OCI-LY7 (cell line): Measurements from ENCODE around the gene LDHB. TPM values are rescaled to one million over a fixed set of nuclear protein-coding genes. Genes with fewer than 3 reads are reported as not detected.
"Not testable (repeated sequence)": the region's sequence is repeated elsewhere in the genome, so short reads cannot be mapped to it uniquely, and the experiment has no call there.

Source experiments
- BruUV-seq: library from RNA; stranded (reverse); fragments of 400-500 nt; replicated peaks from 2 replicates; lab custom pipeline; 2021; lab: Mats Ljungman, UMichigan
- CTCF ChIA-PET: fragments of 300-600 bp; sonication (Branson Sonifier 250); formaldehyde crosslinking; loops from one replicate; lab custom pipeline; 2022; ENCODE audit warnings: antibody characterized with exemption; ENCODE audit not compliant: unreplicated experiment; lab: Charles Lee
- POLR2A ChIA-PET: fragments of 300-600 bp; sonication (Branson Sonifier 250); formaldehyde crosslinking; loops from one replicate; lab custom pipeline; 2022; ENCODE audit warnings: antibody characterized with exemption; lab: Charles Lee
- DNase-seq: peaks from one replicate; pipeline ENCODE4 v3.0.0-alpha.2; 2015; ENCODE audit warnings: low spot score
- H2AFZ ChIP-seq: fragments of 200-600 bp; sonication (generic), shearing (Covaris generic); 2 replicates; pipeline ENCODE4 v1.6.1; 2014; ENCODE audit warnings: mild to moderate bottlenecking, antibody characterized with exemption, low read length, moderate library complexity
- H3K27ac ChIP-seq: fragments of 200-600 bp; sonication (generic); 2 replicates; pipeline ENCODE4 v1.5.1; 2014; ENCODE audit warnings: mixed run types, low read depth, mild to moderate bottlenecking, moderate library complexity, low read length, inconsistent platforms; ENCODE audit not compliant: poor library complexity, severe bottlenecking
- H3K36me3 ChIP-seq: fragments of 200-600 bp; sonication (generic); 2 replicates; pipeline ENCODE4 v1.6.1; 2014; ENCODE audit warnings: mild to moderate bottlenecking, antibody characterized with exemption, low read length, moderate library complexity, mixed read lengths; ENCODE audit not compliant: insufficient read depth
- H3K4me1 ChIP-seq: fragments of 200-600 bp; sonication (generic); 2 replicates; pipeline ENCODE4 v1.5.1; 2014; ENCODE audit warnings: mild to moderate bottlenecking, low read length; ENCODE audit not compliant: insufficient read depth, poor library complexity, severe bottlenecking
- H3K4me2 ChIP-seq: fragments of 200-600 bp; sonication (generic); 2 replicates; pipeline ENCODE4 v1.6.1; 2014; ENCODE audit warnings: mild to moderate bottlenecking, low read length
- H3K4me3 ChIP-seq: fragments of 200-600 bp; sonication (generic); 2 replicates; pipeline ENCODE4 v1.5.1; 2014; ENCODE audit warnings: mild to moderate bottlenecking, low read depth, low read length; ENCODE audit not compliant: poor library complexity, severe bottlenecking
- H3K79me2 ChIP-seq: fragments of 200-600 bp; sonication (generic); 2 replicates; pipeline ENCODE4 v1.6.1; 2016; ENCODE audit warnings: low read depth, mild to moderate bottlenecking, low read length, moderate library complexity, mixed read lengths; ENCODE audit not compliant: insufficient read depth
- H3K9me2 ChIP-seq: fragments of 200-600 bp; sonication (generic); 2 replicates; pipeline ENCODE4 v1.6.1; 2016; ENCODE audit warnings: mild to moderate bottlenecking, low read length, mixed read lengths; ENCODE audit not compliant: insufficient read depth
- H3K9me3 ChIP-seq: fragments of 200-600 bp; sonication (generic); 2 replicates; pipeline ENCODE4 v1.6.1; 2014; ENCODE audit warnings: mild to moderate bottlenecking, mixed run types, low read length, mixed read lengths
- H4K20me1 ChIP-seq: fragments of 200-600 bp; sonication (generic); 2 replicates; pipeline ENCODE4 v1.6.1; 2014; ENCODE audit warnings: mild to moderate bottlenecking, antibody characterized with exemption, low read length, moderate library complexity, mixed read lengths; ENCODE audit not compliant: insufficient read depth
- EZH2phosphoT487 ChIP-seq: fragments of 200-600 bp; sonication (generic); IDR thresholded peaks from 2 replicates; pipeline ENCODE4 v1.6.1; 2018; ENCODE audit warnings: low read depth, borderline replicate concordance, mild to moderate bottlenecking, mixed run types, antibody characterized with exemption, low read length, moderate library complexity, mixed read lengths
- intact Hi-C: fragments of 100-400 bp; cut with micrococcal nuclease; formaldehyde crosslinking; loops from one replicate; pipeline ENCODE4 v1.10.0; 2022; ENCODE audit not compliant: unreplicated experiment
- total RNA-seq, 2 experiments: library from RNA; depleted of rRNA in 1 of 2; stranded (reverse); fragments of >200 nt in 1 of 2; shearing (Covaris generic) in 1 of 2; gene quantifications; 2 replicates each; pipeline ENCODE4 v1.2.3, GENCODE V29; 2014 to 2022
- TF ChIP-seq, protein P1 (sequence below): fragments of 200-600 bp; sonication (generic); conservative IDR thresholded peaks from 2 replicates; pipeline ENCODE4 v1.5.1; 2014; ENCODE audit warnings: mild to moderate bottlenecking, antibody characterized with exemption, low read length, moderate library complexity, mixed read lengths

Gene LDHB
- total RNA-seq, 2 experiments from 2014 or later, result 551 to 999 TPM

DNA sequence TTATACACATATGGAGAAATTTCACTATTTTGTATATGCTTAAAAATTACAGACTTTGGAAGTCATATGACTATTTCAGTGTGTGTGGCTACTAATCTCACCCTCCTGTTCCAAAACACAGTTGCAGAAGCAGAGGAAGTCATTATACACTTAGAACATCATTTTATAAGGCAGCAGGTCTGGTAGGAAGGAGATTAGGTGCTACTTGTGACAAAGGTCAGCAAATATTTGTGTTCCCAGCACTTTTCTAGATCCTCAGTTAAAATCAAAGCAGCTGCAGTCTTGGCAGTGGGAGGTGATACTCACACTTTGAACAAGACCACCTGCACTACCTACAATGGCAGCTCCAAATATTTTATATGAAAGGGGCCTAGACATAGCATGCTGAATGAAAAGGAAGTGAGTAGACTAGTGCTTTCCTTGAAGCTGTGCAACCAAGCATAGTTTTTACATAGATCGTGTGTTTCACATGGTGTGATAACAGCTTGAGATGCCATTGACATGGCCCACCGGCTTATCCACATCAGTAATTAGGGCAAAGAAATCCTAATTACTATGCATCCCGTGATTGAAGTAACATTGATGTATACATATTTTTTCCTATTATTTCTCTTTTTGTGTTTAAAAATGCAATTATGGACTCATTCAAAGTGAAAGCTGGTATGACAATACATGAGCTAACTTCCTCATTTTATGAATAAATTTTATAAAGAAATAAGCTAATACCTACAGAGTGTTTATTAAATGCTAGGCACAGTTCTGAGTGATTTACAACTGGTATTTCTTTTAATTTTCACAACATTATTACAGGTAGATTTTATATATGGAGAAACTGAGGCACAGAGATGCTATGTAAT is 58.3 kb downstream of the LDHB start:
- peak overlapping the region; percentile 37 for H3K4me3 ChIP-seq
- DNase-seq, result peak; percentile 82
- BruUV-seq, result no TSS peak
- peak overlapping the region; percentile 61 for H3K27ac ChIP-seq
- TF ChIP-seq EZH2phosphoT487, result no peak
- TF ChIP-seq, protein P1, sequence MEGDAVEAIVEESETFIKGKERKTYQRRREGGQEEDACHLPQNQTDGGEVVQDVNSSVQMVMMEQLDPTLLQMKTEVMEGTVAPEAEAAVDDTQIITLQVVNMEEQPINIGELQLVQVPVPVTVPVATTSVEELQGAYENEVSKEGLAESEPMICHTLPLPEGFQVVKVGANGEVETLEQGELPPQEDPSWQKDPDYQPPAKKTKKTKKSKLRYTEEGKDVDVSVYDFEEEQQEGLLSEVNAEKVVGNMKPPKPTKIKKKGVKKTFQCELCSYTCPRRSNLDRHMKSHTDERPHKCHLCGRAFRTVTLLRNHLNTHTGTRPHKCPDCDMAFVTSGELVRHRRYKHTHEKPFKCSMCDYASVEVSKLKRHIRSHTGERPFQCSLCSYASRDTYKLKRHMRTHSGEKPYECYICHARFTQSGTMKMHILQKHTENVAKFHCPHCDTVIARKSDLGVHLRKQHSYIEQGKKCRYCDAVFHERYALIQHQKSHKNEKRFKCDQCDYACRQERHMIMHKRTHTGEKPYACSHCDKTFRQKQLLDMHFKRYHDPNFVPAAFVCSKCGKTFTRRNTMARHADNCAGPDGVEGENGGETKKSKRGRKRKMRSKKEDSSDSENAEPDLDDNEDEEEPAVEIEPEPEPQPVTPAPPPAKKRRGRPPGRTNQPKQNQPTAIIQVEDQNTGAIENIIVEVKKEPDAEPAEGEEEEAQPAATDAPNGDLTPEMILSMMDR, result no peak
- ChIA-PET CTCF (no interaction called here), POLR2A (interaction anchor here (0.5 to 1.6 kb wide), 13 partner anchors 8 to 338 kb away, joined by 3 to 5 read pairs (median 3); partner anchors contain the start of genes LDHB and PYROXD1)
- no peaks in the 10 kb centered on the region for H3K9me2 ChIP-seq
- H2AFZ ChIP-seq, result peak overlapping the region; percentile 34; the same call in 1 of the 2 replicates
- no peaks in the 10 kb centered on the region for H3K79me2 ChIP-seq
- intact Hi-C loops, result no loop called here
- H4K20me1 ChIP-seq, result no peaks in the 10 kb centered on the region
- H3K4me2 ChIP-seq, result peak overlapping the region; percentile 60
- H3K4me1 ChIP-seq, result peaks cover 25% of the 10 kb centered on the region
- H3K9me3 ChIP-seq, result no peaks in the 10 kb centered on the region
- no peaks in the 10 kb centered on the region for H3K36me3 ChIP-seq

DNA sequence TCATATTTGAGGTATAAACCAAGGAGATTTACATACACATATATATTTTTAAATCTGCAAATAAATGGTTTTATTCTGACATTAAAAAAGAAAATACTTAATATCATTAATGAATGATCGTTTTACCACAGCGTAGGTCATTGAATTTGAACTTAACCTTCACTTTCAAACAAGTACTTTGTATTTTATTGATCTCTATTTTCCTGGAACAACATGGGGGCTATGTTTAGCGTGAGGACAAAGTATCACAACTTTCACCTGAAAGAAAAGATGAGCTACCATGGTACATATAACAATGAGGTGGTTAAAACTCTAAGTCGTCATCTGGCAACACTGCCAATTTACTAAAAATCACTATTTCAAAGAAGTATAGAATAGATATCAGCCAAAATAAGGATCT is 59.0 kb downstream of the LDHB start:
- Histone ChIP-seq H3K27ac (peak overlapping the region; percentile 61), H3K79me2 (no peaks in the 10 kb centered on the region), H3K36me3 (no peaks in the 10 kb centered on the region), H4K20me1 (no peaks in the 10 kb centered on the region), H3K9me3 (no peaks in the 10 kb centered on the region), H3K9me2 (no peaks in the 10 kb centered on the region), H3K4me1 (peaks cover 25% of the 10 kb centered on the region), H3K4me2 (peak overlapping the region; percentile 60), H2AFZ (peak overlapping the region; percentile 34; the same call in 1 of the 2 replicates), H3K4me3 (no peak overlapping the region)
- no peak for DNase-seq
- no TSS peak for BruUV-seq
- ChIA-PET CTCF (no interaction called here), POLR2A (interaction anchor here (1.2 to 1.6 kb wide), 6 partner anchors 32 to 82 kb away, joined by 3 to 5 read pairs (median 4); partner anchors contain the start of gene LDHB)
- TF ChIP-seq EZH2phosphoT487, result no peak
- TF ChIP-seq, protein P1, result no peak
- intact Hi-C loops, result no loop called here

DNA sequence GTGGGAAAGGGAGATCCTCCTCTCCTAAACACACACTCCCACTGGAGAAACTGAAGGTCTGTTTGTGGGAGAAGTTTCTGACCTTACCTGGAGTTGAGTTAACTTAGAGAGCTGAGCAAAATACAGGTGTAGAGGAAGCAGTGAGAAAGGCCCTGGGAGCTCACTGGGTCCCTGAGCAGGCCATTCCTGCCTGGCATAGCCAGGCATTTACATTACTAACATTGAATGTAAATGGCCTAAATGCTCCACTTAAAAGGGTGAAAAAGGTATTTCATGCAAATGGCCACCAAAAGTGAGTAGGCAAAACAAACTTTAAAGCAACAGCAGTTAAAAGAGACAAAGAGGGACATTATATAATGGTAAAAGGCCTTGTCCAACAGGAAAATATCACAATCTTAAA is 62.3 kb downstream of the LDHB start:
- DNase-seq, H4K20me1 ChIP-seq, H3K36me3 ChIP-seq, H3K27ac ChIP-seq, H3K4me3 ChIP-seq, H2AFZ ChIP-seq, H3K9me3 ChIP-seq, BruUV-seq, H3K79me2 ChIP-seq, H3K4me2 ChIP-seq, H3K9me2 ChIP-seq, CTCF ChIA-PET, intact Hi-C loops: not testable (repeated sequence)
- POLR2A ChIA-PET, result interaction anchor here (0.6 kb wide), 1 partner anchor 16 kb away, joined by 3 read pairs; no protein-coding TSS in a partner anchor
- peaks cover 24% of the 10 kb centered on the region for H3K4me1 ChIP-seq
